ENCODE results near the gene ROBO4.

The ROBO4 gene

GRCh38 chr11:124917115-124917637, 19.5 kb upstream of the ROBO4 start:
- DNase-seq, result peak; percentile 23

GRCh38 chr11:124916370-124916710, 18.7 kb upstream of the ROBO4 start:
- no peak for DNase-seq

DNA sequence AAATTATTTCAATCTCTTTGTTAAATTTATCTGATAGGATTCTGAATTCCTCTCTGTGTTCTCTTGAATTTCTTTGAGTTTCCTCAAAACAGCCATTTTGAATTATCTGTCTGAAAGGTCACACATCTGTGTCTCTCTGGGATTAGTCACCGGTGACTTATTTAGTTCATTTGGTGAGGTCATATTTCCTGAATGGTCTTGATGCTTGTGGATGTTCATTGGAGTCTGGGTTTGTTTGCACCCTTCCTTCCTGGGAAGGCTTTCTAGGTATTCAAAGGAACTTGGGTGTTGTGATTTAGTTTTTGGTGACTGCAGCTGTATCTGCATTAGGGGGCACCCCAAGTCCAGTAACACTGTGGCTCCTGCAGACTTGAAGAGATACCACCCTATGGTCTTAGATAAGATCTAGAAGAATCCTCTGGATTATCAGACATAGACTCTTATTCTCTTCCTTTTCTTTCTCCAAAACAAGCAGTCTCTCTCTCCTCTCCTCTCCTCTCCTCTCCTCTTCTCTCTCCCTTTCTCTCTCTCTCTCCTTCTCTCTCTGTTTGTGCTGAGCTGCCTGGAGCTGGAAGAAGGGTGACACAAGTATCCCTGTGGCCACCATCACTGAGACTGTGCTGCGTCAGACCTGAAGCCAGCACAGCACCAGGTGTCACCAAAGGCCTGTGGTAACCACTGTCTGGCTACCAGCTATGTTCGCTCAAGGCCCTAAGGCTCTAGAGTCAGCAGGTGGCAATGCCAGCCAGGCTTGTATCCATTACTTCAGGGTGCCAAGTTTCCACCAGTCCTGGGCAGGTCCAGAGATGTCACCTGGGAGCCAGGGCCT, 18.1 kb upstream of the ROBO4 start:
- DNase-seq, result peak; percentile 51

DNA sequence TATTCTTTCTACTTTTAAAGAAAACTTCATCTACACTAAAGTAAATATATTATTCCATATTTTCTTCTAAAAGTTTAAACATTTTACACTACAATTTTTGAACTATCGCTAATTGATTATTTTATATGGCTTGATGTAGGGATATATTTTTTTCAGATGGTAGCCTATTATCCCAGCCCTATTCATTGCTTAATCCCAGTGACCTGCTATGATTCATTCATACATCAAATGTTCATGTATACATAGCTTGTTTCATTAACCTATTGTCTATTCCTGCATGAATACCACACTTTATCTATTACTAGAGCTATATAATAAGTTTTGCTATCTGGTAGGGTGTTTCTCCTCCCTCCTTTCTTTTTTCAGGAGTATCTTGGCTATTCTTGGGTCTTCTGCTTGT, 5.0 kb upstream of the ROBO4 start:
- no peak for DNase-seq

- DNase-seq, result no peak
These were observed 2.8 kb upstream of the ROBO4 start for GRCh38 chr11:124900464-124900863.

GRCh38 chr11:124899383-124900145, 1.9 kb upstream of the ROBO4 start:
- no peak for DNase-seq

GRCh38 chr11:124898711-124899110, 1.0 kb upstream of the ROBO4 start:
- no peak for DNase-seq

DNA sequence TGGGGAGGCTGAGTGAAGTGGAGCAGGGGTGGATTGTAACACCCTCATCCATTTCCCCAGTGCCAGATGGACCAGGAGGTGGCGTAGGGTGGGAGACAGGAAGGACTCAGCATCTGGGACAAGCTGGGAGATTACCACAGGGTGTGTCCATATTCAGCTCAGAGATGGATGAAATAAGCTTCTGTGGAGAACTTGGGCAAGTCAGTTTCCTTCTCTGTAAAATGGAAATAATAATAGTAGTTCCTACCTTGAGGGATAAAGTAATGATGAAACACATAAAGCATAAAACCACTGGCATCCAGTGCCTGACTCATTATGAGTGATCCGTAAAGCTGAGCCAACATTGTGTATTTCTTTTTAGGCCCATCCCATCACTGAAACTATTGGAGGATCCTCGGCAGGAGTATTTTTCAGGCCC, 607 bp upstream of the ROBO4 start:
- DNase-seq, result peak; percentile 27

DNA sequence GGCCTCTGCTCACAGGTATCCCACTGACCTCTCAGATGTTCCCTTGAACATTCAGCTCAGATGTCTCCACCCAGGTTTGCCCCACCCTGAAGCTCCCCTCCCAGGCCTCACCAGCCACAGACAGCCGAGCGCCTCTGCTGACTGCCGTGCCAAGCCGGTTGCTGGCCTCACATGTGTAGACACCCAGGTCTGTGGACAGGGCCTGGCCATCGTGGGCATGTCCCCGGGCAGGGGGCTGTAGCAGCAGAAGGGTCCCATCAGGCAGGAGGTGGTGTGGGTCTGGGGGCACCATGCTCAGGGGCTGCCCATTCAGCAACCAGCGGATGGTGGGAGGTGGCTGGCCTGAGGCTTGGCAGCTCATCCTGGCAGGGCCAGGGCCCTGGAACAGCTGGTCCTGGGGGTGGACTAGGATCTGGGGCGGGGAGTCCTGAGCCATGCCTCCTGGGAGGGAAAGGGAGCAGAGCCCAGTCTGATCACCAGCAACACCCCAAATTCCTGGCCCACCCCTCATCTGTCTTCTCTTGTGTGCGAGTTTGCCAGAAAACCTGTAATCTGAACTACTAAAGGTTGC, 759 bp downstream of the ROBO4 start:
- DNase-seq, result no peak

DNA sequence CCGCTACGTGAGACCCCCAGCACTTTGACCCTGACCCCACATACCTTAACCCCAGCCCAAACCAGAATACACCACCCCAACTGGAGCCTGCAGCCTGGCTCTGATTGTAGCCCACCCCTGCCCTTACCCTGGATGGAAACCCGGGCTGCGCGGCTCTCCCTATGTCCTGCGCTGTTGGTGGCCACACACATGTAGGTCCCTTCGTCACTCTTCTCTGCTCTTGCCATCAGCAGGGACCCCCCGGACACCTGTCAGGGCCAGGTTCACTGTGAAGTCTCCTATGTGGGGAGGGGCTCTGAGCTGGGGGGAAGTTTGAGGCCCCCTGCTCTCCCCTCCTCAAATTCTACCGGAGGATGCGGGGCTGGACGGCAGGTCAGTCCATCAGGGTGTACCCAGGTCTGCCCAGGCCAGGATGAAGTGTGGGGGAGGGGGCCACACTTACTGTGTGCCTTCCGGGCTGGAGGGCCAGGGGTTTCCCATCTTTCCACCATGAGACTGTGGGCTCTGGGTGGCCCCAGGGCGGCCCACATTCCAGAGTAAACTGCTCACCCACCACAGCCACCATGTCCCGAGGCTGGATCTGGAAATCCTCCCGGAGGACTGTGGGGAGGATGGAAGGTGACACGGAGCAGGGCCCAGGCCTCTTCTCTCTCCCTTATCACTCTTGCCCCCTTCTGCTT, 1.5 kb downstream of the ROBO4 start:
- DNase-seq, result no peak

DNA sequence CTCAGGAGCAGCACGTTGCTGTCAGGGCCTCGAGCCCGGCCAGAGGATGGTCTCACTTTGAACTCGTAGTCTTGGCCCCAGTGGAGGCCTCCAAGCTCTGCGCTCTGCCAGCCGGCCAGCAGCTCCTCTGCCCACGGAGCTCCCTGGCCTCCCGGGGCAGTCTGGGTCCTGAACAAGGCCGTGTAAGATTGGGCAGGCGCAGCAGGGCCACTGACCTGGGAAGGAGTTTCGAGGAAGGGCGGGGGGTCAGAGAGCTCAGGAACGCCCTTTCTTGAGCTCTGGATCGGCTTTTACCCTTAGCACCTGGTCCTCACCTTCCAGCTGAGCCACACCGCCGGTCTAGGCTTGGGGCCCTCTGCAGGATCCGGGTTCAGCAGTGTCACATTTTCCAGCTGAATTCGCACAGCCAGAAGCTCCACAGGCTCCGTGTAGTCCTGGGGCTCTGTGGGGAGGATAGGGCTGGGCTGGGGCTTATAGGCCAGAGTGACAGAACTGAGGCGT, 2.1 kb downstream of the ROBO4 start:
- DNase-seq, result no peak

DNA sequence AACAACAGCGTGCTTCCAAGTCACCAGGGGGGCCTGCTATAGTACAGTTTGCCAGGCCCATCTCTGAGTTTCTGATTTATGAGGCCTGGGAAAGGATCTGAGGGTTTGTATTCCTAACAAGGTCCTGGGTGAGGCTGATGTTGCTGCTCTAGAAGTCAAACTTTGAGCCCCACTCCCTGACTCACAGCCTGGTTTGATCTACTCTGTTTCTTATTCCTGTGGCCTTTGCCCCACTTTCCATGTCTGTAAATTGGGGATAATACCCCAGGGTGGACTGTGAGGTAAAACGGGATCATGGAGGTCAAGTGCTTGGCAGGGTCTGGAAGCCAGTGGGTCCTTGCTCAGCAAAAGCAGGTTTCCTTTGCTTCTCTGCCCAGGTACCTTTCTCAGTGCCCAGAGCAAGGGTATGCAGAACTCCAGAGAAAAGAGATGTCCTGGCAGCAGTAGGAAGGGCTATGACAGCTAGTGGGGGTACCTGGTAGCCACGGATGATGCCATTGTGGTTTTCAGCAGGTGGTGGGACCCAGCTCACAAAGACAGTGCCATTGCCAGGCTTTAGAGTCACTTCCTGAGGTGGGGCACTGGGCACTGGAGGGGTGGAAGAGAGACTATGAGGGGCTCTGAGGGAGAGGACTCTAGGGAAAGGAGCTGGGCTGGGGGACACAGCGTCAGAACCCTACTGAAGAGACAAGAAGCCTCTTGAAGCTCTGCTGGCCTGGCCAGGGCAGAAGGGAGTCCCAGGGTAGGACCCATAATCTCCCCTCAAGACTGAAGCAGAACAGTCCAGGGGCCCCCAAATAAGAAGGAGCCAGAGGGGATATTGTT, 2.8 kb downstream of the ROBO4 start:
- no peak for DNase-seq

- DNase-seq, result no peak
These were observed 3.8 kb downstream of the ROBO4 start for GRCh38 chr11:124893781-124894401.

DNA sequence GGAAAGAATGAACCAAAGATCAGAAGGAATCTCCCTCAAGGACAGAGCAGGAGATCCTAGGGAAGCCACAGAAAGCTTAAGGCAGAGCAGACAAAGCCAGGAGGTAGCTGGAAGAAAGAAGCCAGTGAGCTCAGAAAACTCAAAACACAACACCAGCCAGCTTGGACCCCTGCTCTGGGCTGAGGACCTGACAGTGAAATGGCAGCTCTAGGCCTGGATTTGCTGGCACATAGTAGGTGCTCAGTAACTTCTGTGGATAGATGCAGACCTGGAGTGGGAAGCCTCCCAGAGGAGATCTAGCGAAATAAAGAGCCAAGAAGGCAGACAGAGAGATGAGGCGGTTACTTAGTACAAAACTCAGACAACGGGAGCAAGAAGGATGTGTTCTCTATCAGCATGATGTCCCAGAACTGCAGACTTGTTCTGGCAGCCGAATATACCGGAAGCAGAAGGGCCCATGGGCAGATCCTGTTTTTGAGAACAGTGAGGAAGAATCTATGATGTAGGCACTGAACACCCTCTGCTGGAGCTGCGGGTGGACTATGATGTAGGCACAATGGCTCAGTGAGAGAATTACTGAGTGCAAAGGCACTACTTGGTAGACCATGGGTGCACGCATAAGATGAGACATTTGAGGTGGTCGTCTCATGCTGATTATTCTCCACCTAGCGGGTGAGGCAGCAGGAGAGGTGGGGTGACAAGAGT, 4.8 kb downstream of the ROBO4 start:
- DNase-seq, result peak; percentile 34

DNA sequence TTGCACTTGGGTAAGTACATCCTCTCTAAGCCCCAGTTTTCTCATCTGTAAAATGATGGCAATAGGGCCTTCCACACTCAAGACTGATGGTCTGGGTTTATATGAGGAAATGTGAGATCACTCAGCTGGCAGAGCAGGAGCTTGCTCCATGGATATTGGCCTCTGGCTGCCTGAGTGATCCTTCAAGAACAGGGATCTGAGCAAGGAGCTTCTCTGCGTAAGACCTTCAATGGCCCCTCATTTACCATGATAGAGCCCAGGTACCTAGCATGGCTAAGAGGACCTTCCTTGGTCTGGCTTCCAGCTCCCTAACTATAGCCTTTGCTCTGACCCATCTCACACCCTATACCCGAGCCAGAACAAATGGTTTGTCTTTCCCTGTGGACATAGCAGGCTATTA, 5.5 kb downstream of the ROBO4 start:
- no peak for DNase-seq

DNA sequence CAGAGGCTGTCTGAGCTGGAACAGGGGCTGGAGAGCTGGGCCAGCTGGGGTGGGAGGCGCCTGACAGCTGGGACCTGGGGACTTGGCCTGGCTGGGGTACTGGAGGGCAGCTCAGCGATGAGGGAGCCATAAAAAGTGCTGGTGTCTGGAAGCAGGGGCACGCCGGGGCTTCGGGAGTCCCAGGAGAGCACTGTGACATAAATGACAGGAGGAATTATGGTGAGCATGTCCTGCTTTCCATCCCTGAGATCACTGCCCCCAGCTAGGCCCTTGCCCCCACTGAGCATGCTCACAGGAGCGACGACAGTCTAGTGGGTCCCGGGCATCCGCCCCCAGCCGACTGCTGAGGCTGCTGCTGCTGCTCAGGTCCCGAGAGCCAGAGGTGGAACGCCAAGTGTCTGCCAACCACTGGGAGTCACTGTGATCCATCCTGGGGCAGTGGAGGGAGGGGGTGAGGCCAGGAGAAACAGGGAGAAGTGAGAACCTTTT, 6.2 kb downstream of the ROBO4 start:
- DNase-seq, result no peak

- no peak for DNase-seq
These were observed 6.8 kb downstream of the ROBO4 start for GRCh38 chr11:124890683-124891372.

GRCh38 chr11:124890151-124890550, 7.5 kb downstream of the ROBO4 start:
- DNase-seq, result no peak

- peak; percentile 77 for DNase-seq
These were observed 8.2 kb downstream of the ROBO4 start for GRCh38 chr11:124889191-124890091.

All from inflammatory macrophage treated with lipopolysaccharide for 4 hours (primary cell).